GM19023 (cell line): ENCODE data around the gene TMPRSS11D.

ENCODE experiments used
- ATAC-seq: cut with Tn5 transposase; IDR thresholded peaks from one replicate; pipeline ENCODE4 v1.9.1; 2021; ENCODE audit warnings: mild to moderate bottlenecking, moderate library complexity; ENCODE audit not compliant: unreplicated experiment

TMPRSS11D gene

GRCh38 chr4:67891645-67892044 is 7.8 kb upstream of the TMPRSS11D start:
- no peak for ATAC-seq

DNA sequence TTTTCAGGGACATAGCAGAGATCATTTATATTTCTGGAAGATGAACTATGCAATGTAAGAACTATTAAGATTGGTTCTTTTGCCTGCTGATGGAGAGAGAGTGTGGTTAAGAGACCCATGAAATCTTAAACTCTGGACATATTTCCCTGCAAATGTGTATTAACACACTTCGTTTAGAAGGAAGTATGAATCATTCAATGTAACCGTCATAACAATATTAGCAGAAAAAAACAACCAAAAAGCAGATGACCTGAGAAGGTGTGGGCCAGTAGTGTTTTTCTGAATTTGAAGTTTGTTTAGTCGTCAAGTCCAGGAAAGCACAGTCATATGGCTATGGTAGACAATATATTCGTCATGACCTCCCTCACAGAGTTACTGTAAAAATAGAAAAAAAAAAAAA is 2.5 kb upstream of the TMPRSS11D start:
- no peak for ATAC-seq

GRCh38 chr4:67885762-67886161 is 2.0 kb upstream of the TMPRSS11D start:
- no peak for ATAC-seq

DNA sequence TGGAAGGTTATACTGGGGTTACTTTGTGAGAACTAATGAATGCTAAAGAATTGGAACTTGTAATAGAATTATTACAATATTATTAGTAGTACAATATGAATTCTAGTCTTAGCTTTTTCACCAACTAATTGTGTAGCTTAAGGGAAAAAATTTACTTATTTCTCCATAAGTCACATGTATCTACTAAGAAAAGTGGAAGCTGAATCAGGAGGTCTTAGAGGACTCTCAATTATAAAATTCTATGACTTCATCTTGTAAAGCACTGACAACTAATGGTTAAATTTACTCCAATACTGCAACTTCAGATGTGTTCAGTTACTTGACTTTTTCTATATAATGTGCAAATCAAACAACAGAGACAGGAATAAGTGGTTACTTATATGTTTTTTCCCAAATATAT is 899 bp upstream of the TMPRSS11D start:
- no peak for ATAC-seq

GRCh38 chr4:67883458-67883857 is 344 bp downstream of the TMPRSS11D start:
- no peak for ATAC-seq

- ATAC-seq, result no peak
Measured at GRCh38 chr4:67880866-67881610, 2.8 kb downstream of the TMPRSS11D start.

DNA sequence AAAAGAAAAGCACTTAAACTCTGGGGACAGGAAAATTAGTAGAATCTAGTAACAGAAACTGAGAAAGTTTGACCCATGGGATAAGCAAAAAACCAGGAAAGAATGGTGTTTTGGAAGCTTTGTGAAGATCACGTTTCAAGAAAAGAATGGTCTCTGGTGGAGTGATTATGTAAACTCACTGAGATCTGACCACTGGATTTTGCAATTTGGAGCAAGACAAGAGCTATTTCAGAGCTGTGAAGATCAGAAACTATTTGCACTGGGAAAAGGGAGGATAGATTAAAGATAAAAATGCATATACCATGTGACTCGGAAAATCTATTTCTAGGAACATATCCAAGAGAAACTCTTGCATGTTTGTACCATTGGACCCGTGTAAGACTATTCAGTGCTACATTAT is 4.3 kb downstream of the TMPRSS11D start:
- ATAC-seq, result no peak

GRCh38 chr4:67877086-67877485 is 6.7 kb downstream of the TMPRSS11D start:
- no peak for ATAC-seq

DNA sequence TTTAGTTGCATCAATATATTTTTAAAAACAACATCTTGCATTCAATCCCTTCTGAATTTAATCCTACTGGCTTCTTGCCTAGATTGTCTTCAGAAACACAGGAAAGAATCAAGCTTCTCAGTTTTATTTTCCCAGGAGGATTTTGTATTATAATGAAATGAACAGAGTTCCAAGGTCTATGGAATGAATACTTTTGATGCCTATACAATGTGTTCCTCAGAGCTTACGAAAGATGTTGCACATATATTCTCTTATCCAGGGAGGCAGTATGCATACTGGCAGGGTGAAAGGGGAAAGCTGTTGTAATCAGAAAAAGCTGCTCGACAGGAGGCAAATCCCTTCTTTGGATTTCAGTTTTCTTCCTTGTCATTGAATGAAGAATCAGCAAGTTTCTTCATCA is 8.8 kb downstream of the TMPRSS11D start:
- no peak for ATAC-seq

GRCh38 chr4:67873116-67873515 is 10.7 kb downstream of the TMPRSS11D start:
- ATAC-seq, result no peak

GRCh38 chr4:67871867-67872266 is 11.9 kb downstream of the TMPRSS11D start:
- peak; percentile 78 for ATAC-seq

DNA sequence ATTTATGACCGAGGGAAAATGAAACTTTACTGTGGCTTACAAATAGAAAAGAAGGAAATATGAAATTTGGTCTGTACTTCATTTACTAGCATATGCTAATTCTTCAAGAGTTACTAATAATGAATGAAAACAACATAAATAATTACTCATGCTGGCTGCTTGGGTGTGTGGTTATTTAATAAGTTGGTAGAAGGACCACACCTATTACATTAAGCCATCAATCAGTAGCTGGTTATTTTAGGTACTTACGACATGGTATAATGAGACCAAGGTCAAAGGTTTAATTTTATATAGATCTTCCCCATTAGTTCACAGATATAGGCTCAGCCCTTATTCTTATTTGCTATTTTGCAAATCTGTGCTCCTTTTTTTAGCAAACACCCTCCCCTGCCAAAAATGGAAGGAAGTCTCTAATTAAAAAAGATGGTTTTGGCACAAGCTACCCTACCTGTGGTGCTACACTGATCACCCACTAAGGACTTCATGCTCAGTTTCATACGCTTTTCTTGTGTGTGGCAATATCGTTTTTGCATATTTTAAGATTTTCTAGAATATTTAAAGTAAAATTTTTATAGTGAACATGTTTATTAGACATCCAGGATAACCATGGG is 14.1 kb downstream of the TMPRSS11D start:
- ATAC-seq, result no peak

- no peak for ATAC-seq
Measured at GRCh38 chr4:67861513-67861912, 22.3 kb downstream of the TMPRSS11D start.

DNA sequence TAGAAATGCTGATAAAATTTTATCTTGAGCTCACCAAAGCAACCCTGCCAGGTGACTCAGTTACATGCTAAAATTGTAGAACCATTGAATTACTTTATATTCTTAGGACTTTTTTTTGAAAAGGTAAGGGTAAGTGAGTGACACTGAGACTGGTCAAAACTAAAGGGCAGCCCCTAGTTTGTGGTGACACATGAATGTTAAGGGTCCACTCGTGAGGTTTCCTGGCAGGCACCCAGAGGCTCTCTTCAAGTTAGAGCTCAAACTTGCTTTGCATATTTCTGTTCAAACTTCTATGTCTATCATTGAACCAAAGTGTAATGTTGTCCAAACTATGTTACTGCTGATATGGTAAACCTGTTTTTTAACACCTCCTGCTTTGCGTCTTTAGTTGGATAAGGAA is 30.5 kb downstream of the TMPRSS11D start:
- no peak for ATAC-seq

- no peak for ATAC-seq
Measured at GRCh38 chr4:67820903-67821302, 62.9 kb downstream of the TMPRSS11D start.

DNA sequence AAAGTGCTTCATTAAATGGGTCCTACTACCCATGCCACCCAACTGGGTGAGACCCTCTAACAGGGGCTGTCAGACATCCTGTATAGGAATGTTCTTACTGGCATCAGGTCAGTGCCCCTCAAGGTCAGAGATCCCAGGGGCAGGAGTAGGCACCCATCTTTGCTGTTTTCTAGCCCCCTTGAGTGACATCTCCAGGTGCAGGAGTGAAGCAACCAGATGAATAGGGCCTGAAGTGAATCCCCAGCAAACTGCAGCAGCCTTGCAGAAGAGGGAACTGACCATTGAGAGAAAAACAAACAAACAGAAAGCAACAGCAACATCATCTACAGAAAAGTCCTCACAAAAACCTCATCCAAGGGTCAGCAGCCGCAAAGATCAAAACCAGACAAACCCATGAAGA is 73.8 kb downstream of the TMPRSS11D start:
- ATAC-seq, result no peak

DNA sequence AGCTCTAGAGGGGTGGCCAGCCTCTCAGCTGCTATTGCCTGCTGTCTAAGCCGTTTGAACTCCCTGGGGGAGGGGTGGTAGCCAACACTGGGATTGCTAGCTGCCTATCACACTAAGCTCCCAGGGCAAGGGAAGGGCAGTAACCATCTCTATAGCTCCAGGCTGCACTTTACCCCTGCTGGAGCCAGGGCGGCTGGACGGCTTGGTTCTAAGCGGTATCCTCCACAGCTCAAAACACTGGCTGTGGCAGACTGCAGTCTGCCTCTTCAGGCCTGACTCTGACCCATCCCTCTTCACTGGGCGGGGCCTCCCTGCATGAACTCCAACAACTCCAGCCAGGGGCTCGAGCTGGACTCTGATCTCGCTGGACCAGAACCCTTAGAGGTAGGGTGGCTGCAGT is 74.3 kb downstream of the TMPRSS11D start:
- no peak for ATAC-seq

- no peak for ATAC-seq
Measured at GRCh38 chr4:67796810-67797209, 87.0 kb downstream of the TMPRSS11D start.

GRCh38 chr4:67790721-67791120 is 93.1 kb downstream of the TMPRSS11D start:
- ATAC-seq, result no peak

DNA sequence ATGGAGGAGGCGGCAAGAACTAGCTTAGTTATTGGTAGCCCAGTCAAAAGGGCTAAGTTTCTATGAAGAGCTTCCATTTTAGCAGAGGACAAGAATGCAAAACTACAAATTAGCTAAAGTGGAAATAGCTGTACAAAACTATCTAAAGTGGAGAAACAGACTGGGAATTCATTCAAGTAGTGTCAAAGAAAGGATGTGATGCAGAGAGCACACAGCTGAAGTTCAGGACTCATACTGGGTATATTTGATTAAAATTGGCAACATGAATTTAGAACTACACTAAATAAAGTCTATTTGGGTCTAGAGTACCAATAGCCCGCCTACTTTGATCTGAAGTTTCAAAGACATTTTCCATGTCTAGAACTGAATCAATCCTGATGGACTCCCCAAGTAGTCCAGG is 96.5 kb downstream of the TMPRSS11D start:
- ATAC-seq, result no peak

- ATAC-seq, result no peak
Measured at GRCh38 chr4:67785528-67785927, 98.3 kb downstream of the TMPRSS11D start.

DNA sequence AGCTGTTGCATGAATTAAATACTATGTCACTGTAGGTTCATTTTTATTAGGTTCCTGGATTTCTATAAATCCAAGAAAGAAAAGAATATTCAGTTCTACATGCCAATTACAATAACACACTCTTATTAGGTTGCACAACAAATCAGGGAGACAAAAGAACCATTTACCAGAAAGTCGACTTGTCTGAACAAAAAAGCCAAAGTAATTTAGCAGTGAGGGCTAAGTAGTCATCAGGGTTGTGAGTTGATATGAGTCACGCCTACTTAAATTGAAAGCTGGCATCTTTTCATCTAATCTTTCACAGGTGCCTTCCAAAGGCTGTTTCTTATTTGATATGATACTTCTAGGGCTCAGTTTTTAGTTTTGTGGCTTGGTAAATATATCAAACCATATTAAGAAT is 104.2 kb downstream of the TMPRSS11D start:
- no peak for ATAC-seq

DNA sequence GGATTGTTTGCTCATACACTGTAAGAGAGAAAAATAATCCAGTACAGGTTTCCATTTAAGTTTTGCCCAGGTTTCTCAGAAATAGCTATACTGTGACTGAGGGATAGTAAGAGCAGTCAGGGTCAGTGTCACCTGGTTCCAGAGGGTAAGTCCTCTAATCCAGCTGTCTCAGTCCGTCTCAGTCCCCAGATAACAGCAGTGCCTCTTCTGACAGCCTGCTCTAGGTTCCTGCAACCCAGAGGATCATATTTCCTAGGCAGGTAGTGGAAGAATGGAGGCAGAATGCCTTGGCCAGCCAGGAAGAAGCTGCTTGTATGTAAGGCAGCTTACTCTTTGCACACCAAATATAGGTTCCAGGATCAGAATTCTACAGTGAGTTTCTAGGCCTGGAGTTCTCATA is 107.1 kb downstream of the TMPRSS11D start:
- no peak for ATAC-seq
